ENCODE results near the gene FREM1.

Gene FREM1

DNA sequence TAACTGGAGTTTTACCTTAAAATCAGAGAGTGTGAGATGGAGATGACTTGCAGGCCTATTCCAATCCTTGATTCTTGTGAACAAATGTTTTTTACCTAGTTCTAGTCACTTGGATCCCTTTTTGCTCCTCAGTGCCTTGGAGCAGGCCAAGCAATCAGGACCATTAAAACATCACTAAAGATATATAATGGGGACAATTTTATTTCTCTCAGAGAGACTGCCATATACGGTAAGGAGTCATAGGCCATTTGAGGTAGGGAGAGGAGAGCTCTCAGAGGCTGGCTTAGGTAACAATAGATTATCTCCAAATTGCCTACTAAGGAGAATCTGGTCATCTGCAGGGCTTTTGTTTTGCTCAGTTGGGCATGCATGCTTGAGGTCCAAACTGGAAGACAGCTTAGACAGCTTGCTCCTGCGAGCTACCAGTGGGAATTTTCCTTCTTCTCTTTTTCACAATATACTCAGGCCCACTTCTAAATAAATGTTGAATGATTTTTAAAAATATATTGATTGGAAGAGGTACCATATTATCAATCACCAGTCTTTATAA is 44.0 kb downstream of the FREM1 start:
- DNase-seq, result no peak

DNA sequence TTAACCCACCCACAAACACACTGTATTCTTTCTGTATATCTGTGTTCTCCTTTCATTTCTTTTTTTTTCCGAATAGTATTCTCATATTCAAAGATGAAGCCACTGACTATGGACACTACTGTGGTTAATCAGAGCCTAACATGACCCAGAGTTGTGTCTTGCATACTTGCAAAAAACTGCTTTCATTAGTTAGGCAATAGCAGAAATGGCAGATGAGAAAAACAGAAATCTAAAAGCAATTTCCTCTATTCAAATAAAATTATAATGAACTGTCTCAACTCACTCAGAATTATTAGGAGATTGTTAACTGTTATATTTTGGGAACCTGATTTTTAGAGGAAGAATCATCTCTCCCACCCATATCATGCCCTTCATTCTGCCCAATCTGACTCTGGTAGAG is 45.9 kb downstream of the FREM1 start:
- no peak for DNase-seq

DNA sequence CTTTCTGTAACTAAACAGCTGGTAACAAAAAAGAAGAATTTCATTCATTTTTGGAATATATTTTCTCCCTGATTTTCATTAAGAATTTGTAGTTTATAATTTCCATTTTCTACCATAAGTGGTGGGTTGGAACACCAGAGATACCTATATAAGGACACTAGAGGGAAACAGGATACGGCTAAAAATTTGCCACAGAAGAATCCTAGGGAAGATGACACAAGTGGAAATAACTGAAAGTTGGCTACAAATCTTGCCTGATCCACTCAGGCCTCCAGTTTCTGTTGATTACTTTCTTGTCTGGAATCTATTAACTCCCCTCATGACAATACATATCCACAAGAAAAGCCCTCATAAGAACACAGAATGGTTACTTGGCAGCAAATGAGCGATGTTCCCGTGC is 46.8 kb downstream of the FREM1 start:
- no peak for DNase-seq

DNA sequence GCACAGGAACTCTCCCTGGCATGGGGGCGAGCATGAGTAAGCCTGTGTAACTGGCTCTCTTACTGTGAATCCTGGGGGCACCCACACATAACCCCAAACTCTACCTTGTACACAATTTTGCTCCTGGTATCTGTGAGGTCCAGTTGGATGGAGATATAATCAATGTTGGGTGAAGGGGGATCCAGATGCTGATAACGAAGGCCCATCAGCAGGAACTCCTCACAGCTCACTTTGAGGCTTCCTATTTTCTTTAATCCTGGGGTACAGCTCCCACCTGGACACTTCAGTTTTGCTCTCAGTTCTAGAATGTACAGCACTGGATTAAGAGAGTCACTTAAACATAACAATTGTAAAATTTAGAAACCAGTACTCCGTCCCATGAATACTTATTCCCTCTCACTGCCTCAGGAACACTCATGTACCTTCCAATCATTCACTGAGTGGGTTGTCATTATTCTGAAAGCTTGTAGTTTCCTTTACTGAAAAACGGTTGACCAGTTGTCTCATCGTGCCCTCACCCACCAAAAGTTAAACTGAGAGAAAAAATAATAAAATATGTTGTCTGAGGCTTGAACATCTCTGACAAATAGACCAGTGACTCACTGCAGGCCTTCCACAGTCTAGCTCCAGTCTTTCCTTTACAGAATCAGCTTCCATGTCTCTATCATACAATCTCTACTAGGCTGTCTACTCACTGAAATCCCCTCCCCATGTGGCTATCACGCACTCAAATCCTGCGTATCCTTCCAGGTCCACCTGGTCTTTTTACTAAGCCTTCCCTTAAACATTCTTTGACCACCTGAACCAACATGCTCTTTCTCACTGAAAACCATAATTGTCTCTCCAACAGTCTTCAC is 52.6 kb downstream of the FREM1 start:
- no peak for DNase-seq

DNA sequence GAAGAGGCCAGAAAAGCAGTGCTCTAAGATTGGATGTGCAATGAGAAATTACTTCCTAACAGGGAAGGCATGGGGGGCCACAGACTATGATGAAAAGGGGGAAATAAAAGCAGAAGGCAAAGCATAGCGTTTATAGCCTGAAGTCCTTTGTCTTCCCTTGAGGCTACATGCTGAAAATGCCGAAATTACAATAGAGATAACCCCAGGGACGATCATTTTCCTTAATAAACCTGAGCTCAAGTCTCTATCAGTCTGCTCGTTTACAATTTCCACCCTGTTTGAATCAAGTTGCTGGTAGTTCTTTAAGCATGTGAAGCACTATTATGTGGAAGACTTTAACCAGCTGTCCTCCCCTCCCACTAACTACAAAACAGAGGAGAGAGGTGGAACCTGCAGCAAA is 60.4 kb downstream of the FREM1 start:
- no peak for DNase-seq

DNA sequence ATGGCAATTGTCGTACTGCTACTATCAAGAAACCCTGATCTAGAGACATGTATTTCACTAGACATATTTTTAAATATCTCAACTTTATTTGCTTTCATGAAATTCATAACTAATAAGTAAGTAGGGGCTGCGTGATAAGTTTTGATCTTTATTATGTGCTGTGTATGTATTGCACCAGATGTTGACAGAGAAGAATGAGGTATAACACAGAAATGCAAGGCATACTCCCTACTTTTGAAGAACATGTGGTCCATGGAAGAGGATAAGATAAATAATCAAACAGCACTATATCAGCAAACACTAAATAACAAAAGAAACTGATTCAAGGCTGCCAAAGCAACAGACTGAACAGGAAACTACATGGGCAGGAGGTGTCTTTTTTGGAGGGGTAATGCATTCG is 60.9 kb downstream of the FREM1 start:
- no peak for DNase-seq

DNA sequence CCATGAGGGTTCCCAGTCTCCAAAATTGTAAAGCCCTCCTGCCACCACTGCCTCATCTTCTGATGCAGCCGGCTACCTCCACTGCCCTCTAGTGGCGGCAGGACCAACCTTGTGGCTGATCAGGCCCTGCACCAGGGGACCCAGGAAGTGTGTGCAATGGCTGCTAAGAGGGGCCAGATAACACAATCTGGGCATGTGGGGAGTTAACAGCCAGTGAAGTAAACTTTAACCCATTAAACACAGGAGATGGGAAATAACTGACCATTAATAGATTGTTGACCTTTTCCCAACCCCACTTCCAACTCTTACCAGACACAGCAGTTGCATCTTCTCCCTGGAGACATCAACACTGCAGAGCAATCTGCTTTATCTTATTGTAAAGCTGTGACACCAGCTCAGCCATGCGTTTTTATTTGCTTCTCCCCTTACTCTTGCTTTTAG is 63.3 kb downstream of the FREM1 start:
- peak; percentile 80 for DNase-seq

DNA sequence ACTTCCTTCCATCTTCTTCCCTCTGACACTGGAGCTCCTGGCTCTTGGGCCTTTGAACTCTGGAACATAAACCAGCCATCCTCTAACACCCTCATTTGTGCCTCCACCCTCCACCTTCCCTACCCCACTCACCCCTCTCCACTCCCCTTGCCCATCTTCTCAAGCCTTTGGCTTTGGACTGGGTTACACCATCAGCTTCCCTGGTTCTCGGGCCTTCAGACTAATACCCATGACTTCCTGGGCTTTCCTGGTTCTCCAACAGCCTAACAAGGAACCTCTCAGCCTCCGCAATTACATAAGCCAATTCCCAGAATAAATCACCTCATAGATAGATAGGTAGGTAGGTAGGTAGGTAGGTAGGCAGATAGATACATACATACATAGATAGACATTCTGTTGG is 67.1 kb downstream of the FREM1 start:
- no peak for DNase-seq

DNA sequence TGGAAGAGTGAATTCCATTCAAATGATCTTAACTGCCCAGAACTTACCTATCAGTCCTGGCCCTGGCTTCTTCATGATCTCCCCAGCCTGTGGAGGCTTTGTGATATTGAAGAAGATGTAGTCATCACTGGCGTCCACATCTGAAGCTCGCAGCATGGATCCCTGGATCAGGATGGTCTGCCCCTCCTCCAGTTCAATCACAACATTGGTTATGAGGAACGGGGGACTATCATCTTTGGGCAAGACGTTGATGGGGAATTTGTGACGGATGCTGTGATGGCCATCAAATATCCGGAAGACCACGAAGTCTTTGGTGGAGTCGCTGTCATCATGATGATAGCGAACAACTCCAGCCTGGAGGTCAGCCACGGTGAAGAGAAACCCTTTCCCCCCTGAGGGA is 68.0 kb downstream of the FREM1 start:
- no peak for DNase-seq

DNA sequence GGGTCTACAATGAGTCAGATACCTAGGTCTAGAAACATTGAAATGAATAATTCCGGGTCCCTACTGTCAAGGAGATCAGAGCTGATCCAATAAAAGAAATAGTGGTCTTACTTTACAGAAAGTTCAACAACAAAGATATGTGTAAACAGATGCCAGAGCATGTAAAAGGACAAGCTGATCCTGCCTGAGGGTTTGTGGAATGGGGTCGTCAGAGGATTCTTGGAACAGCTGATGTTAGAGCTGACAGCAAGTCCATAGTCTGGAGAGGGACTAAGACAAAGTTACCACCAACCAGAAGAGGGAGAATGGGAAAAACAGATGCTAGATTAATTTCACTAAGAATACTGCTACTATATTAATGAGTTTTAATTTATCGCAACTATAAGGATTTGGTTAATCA is 71.5 kb downstream of the FREM1 start:
- DNase-seq, result no peak

DNA sequence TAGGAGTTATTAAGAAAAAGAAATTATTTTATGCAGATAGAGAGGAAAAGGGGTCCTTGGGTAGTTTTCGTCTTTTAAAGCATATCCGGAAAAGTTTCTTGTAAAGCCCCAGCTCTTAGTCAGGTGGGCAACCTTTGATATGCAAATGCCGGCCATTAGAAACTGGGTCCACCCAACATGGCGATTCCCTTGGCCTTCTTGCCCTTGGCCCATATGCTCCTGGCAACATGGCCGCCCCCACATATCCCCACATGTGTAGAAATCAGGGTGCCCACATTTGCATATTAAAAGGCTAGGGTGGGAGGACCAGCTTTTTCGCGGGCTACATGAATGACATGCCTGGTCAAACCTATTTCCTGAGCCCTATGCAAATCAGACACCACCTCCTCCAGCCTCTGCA is 73.3 kb downstream of the FREM1 start:
- no peak for DNase-seq

DNA sequence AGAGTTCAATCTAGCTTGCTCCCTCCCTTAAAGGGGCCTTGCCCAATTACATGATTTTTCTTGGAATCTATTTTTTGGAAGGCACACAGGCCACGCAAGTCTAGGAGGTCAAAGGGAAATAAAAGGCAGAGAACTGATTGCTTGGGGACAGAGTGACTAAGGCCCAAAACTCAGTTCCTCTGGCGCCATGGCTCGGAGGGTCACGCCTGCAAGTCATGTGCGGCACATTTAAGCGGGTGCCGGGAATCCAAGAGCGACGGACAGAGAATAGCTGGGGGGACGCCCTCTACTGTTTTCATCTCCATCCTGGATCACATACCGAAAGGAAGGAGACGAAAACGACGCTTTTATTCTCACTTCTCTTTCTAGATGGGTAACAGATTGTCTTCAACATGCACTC is 78.6 kb downstream of the FREM1 start:
- no peak for DNase-seq

DNA sequence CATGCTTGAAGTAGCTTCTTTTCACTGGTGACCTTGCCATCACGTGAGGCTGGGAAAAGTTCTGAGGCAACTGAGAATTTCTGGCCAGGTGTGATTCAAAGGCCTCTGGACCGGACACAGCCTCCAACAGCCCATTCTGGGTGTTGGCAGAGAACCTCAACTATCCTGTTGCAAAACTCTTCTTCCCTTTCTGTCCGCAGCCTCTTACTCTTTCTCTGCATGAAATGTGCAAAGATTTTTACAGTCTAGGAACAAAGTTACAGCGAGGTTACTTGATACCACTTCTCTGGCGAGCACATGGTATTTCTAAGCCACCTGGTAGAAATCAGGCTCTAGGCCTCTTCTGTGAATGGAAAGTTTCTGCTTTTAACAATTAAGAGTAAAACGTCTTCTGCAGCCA is 79.2 kb downstream of the FREM1 start:
- no peak for DNase-seq

DNA sequence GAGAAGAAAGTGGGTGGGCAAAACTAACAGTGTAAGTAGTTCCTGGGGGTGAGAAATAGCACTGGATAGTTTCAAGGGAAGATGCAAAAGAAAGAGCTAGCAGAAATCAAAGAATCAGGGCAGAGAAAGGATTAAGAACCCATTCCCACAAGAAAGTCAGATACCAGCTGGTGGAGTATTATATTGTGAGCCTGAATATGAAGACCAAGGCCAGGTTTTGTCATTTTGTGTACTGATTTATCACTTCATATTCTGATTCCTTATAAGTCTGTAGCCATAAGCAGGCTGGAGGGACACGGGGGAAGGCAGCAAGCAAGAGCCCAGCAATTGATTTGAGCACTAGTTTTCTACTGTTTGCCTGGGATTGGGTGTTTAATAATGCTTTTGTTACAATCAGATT is 80.2 kb downstream of the FREM1 start:
- DNase-seq, result no peak

DNA sequence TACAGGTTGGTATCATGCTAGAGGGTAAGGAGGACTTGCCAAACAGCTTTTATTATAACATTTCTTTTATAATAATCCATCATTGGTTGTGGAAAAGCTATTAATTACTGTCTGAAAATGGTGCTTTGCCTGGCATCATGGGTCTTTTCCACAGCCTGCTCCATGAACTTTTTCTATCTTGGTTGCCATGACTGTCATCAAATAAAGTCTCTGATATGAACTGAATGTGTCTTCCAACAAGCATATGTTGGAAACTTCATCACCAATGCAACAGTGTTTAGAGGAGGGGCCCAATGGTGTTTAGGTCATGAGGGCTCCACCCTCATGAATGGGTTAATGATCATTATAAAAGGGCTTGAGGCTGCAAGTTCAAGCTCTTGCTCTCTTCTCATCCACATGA is 81.0 kb downstream of the FREM1 start:
- no peak for DNase-seq

DNA sequence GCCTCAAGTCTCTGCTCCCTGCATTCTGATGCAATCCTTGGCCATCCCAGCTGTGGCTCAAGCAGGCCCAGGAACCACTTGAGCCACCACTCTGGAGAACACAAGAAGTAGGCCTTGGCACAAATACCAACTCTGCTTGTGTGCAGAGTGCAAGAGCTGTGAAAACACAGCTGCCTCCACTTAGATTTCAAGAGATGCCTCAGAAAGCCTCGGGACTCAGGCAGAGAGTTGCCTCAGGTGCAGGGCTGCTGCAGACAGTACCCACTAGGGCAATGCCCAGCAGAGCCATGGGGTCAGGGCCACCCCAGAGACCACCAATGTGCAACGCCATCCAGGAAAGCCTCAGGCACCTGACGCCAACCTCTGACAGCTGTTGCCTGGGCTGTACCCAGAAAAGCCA is 82.4 kb downstream of the FREM1 start:
- DNase-seq, result no peak

DNA sequence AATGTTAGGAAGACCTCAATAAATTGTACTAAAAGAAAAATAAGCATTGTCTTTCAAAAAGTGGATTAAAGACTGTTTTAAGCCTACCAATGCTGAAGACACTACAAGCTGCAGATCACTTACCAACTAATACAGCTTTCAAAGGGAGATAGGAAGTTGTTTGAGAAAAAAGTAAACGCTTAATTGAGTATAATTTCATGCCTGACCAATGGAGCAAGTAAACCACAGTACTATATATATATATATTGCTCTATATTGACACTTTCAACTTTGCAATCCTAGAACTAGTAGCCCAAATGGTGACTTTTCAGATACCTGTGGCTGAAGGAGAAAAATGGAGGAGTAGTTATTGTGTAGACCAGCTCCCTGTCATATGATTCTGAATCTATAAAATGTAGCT is 85.7 kb downstream of the FREM1 start:
- no peak for DNase-seq

DNA sequence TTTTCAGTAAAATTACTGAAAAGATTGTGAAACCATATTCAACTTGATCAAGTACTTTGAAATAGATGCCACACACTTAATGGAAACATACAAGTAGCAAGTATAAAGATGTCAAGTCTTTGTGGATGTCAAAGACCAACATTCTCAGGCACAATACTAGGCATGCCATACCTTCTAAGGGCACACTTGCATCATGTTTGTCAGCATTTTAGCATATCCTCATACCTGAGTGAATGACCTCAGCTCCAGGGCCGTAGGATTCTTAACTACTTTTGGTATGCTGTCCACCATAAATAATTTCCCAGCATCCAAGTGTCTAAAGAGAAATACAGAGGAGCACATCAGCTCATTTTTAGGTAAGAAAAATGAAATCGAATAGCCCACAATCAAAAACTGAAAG is 86.4 kb downstream of the FREM1 start:
- DNase-seq, result no peak

DNA sequence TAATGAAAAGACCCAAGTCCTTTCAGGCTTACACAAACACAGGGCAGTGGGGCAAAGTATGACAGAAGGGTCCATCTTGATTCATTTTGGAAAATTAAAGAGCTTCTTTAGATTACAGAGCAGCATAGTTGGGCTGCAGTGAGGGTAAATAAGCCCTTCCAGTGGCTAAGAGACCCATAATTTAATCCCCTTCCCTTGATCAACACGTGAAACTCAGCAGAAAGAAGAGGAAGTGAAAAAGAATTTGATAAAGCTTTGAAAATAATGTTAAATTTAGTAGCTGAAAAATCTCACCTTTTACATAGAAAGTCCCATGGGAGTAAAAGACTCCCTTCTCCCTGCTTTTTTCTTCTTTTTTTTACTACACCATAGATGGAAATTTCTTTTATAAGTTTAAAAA is 87.6 kb downstream of the FREM1 start:
- DNase-seq, result no peak

DNA sequence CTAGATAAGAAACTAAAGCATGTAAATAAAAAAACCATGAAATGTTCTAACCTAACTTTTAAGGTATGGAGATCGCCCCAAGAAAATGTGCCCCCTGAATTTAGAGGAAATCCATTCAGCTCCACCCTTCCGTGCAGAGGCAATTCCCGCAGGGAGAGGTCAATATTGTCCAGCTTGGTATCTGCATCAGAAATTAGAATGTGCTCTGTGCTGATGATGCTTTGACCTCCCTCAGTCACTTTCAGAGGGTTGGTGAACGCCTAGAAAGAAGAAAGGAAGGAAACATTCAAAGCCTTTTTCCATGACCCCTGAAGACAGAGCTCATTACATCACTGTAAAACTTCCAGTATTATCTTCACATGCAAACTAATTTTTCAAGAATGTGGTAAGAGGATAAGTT is 91.0 kb downstream of the FREM1 start:
- no peak for DNase-seq

DNA sequence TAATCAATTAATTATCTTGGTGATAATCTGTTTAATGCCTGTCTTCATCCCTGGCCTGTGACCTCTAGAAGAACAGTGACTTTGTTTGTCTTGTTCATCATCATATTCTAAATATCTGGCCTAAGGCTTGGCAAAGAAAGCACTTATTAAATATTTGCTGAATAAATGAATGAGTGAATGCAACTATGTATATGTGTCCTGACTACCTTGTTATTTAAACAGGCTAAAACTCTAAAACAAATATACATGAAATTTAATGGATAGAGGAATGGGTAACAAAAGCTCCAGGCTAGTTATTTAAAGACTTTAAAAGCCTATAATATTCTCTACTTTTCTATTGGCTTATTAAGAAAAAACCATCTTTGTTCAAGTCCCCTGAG is 96.0 kb downstream of the FREM1 start:
- no peak for DNase-seq

DNA sequence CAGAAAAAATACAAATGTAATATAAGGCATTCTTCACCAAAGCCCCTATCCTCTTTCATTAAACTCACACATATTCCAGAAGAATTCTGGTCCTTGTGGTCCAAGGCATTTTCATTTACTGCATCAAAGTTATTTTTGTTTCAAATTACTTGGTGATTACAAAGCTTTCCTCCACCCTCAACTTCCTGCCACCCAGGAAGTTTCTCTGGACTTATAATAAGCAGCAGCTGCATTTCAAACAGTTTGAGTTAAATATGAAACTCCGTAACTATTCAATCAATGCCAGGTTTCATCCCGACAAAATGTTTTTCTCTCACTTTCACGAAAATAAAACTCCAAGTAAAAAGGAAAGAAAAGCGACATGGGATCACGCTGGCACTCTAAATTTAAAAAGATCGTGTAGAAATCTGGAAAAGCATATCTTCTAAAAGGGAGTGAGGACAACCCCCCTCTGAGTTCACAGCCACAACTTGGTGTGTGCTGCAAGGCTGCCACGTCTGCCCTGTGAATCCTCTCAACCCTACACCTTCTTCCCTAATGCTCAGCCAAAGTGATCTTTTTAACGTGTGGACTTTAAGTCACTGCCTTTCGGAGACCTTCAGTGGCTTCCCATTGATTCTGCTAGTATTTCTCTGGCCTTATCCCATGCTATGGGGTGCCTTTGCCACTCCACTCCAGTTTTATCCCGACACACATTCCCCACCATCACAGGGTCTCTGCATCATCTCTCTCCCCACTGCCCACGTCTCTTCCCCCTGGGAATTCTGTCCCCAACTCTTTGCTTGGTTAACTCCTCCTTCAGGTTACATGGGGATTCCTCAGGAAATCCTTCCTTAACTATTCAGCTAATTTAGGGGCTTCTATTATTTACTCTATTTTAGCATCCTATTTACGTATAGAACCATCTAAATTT is 96.6 kb downstream of the FREM1 start:
- DNase-seq, result no peak

DNA sequence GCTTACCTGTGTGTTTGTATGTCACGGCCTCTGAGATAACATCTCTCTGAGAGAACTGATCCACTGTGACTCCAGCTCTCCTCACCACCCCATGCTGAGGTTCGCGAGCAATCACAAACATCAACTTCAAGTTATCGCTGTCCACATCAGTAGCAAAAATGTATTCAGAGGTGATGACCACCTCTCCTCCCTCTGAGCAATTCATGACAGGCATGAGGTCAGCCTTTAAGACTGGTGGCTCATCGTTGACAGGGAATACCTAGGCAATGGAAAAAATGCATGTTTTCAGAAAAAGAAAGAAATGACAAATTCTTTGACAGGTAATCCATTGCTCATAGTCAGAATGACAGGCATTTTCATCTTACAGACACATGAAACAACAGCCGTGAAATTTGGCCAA is 97.4 kb downstream of the FREM1 start:
- no peak for DNase-seq

DNA sequence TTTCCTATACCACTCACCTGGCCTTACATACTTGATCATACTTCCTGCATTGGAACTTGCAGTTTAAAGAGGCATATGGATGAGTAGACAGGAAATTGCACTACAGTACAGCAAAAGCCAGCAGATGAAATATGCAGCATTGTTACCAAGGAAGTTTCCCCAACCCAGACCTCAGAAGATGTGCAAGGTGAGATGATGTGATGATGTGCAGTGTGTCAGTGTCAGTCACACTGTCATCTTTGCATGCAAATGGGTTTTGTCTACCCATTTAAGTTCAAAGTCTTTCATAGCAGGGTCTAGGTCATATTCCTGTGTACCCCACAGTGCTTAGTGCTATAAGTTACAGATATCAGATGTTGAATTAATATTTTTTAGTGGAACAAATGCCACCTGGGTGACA is 98.4 kb downstream of the FREM1 start:
- no peak for DNase-seq
